NCI-H69 (cell line): ENCODE results near the gene CDH4.

Experiments
- DNase-seq: peaks from one replicate; lab custom pipeline; 2025; lab: John Stamatoyannopoulos, UW

Gene CDH4

DNA sequence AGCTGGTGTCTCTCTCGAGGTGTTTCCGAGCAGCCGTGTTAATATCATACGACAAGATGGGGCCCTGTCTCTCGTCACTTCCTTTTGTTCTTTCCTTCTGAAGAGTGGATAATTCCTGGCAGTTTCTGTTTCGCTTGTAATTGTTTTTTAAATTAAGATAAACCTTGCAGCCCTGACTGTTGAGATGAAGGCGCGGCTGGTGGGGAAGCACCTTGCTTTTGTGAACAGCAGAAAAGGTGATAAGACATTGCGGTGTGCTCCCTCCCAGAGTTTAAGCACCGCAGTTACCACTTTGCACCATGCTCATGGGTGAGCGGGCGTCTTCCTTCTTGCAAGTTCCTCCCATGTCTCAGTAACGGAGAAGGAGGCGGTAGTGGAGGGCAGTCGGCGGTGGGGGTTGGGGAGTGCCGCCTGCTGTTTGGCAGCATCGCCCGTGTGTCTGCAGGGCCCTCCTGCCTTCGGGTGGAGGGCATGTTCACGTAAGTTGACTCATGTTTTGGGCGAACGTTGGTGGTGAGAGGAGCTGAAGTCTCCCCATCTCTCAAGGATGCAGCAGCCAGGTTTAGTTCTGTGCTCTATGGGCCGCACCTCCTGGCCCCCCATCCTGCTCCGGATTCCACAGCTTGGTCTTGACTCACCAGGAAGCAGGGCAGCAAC lies 467.8 kb downstream of the CDH4 start:
- no peak for DNase-seq

- DNase-seq, result no peak
These were observed 468.3 kb downstream of the CDH4 start for GRCh38 chr20:61720348-61720696.

GRCh38 chr20:61722146-61722678 lies 470.2 kb downstream of the CDH4 start:
- no peak for DNase-seq

DNA sequence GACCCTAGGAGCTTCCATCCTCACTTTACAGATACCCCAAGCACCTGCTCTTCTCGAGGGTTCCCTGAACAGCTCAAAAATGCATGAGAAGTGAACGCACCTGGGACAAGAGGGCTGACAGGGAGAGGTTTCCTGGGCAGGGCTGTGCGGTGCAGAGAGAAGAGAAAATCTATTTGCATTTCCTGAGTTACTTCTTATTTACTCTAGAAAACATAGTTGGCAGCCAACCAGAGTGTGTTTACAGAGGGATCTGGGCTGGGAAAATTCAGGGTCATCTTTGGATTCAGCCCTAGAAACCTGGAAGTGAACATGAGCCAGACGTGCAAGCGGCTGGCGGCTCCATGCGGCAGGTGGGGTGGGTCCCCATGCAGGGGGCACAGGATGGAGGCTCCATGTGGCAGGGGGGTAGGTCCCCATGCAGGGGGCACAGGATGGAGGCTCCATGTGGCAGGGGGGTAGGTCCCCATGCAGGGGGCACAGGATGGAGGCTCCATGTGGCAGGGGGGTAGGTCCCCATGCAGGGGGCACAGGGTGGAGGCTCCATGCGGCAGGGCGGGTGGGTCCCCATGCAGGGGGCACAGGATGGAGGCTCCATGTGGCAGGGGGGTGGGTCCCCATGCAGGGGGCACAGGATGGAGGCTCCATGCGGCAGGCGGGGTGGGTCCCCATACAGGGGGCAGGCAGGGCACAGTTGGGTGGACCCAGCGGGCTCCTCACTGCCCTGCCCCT lies 471.6 kb downstream of the CDH4 start:
- no peak for DNase-seq

- DNase-seq, result no peak
These were observed 472.3 kb downstream of the CDH4 start for GRCh38 chr20:61724376-61724775.

DNA sequence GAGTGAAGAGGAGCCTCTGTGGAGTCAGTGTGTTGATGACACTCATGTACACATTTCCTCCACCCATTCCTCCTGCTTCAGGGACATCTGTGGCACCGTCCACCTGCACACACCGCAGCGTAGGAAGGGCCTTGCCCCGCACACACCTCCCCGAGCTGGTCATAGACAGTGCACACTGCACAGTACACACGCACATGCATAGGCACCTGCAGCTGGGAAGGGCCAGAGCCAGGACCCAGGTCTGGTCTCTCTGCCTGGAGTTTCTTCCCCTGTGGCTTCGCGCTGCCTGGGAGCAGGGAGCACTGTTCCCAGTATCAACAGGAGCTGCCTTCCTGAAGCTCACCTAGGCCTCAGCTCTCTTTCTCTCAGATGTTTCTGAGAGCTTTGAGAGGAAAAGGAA lies 473.1 kb downstream of the CDH4 start:
- DNase-seq, result no peak

GRCh38 chr20:61725966-61726365 lies 473.9 kb downstream of the CDH4 start:
- no peak for DNase-seq

GRCh38 chr20:61726979-61727378 lies 474.9 kb downstream of the CDH4 start:
- no peak for DNase-seq

GRCh38 chr20:61727761-61728160 lies 475.7 kb downstream of the CDH4 start:
- no peak for DNase-seq

DNA sequence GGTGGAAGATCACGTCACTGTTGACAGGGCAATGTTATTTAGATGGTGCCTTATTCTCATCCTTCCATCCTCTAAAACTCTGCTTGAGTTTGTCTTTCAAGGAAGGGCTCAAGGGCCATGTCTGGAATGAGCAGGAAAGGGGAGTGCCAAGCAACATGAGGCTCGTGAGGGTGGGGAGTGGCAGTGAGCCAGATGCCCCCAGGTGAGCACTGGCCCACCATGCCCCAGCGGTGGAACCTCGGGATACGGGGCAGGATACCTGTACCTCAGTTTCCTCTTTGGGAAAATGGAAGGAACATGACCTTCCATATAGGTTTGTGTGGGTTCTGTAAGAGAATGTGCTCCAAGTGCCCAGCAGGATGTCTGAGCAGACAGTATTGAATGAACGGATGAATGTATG lies 476.3 kb downstream of the CDH4 start:
- no peak for DNase-seq

- no peak for DNase-seq
These were observed 477.0 kb downstream of the CDH4 start for GRCh38 chr20:61728786-61729770.

DNA sequence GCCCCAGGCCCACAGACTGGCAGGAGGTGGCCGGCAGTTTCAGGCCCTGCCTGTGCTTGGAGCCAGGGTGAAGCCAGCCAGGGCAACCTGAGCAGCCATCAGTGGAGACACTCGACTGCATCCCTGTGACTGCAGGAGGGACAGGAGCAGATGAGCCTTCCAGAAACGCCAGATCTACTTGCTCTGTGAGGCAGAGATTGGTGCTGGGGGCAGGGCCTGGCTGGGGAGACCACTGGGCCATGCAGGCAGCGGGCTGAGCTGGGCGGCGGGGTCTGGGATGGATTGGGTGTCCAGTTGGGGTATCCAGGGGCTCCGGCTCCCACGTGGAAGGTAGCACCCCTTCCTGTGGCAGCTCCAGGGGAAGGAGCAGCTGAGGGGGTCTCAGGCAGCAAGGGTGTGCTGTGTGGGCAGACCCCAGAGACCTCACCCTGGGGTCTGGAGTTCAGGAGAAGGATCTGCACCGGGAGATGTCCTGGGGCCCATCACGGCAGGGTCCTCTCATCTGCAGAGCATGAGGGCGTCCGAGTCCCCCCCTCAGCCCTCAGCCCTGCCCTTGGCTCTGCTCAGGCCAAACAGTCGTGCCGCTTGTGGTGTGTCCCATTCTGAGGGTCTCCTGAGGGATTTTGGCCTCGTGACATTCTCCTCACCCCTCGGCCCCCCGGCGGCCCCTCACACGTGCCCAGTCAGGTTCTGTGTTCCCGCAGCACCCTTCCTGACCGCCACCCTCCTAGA lies 478.7 kb downstream of the CDH4 start:
- DNase-seq, result no peak

DNA sequence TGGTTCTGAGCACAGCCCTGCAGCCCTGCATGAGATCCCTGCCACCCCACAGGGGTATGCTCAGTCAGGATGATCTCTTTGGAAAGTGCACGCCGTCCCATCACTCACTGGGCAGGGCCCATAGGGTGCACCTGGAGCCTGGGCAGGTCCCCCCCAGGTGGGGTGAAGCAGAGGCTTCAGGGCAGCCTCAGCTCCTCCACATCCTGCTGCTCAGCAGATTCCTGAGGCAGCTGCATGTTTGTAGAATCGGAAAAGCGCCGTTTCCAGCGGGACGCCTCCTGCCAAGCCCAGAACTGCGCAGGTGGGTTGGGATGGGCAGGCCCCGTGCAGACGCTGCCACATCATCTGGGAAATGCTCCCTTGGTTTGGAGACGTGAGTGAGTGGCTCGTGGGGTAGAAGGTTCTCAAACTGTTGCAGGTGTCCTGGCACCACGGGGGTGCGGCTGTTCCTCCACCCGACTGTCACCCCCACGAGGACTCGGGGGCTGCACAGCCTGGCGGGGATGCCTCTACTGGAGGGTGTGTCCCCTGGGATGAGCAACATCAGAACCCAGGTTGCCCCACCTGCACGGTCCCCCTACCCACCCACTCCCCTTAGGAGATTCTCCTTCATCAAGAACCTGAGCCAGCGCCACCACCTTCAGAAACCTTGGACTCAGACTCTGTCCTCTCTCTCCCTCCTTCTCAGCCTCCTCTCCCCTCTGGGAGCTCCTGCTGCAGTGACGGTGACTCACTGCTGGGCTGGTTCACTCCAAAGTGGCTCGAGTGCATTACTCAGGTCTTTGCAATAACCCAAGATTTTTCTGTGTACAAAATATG lies 479.5 kb downstream of the CDH4 start:
- DNase-seq, result no peak

DNA sequence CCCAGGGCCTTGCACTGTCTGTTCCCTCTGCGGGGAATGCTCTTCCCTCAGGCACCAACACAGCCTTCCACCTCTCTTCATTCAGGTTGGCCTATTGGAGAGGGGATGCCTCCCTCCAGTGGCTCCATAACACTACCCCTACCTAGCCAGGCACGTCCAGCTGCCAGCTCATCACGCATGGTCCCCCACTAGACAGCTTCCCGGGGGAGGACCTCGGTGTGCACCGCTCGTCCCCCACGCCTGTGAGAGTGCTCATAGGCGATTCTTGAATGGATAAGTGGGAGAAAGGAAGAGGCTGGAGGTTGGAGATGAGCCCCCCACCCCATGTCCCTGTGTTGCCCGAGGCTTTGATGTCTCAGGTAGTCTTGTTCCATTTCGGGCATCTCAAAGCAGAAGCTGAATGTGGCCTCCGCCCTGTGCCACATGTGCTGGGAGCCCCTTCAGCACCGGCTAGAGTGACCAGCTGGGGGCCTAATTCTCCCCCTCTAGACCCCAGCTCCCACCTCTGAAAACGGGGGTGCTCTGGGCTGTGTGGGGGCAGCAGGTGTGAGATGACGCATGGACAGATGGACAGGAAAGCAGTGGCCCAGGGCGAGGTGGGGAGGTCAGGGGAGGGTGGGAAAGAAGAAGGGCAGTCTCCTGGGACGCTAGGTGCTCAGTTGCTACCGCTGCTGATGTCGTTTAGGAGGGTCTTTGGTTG lies 480.6 kb downstream of the CDH4 start:
- no peak for DNase-seq

GRCh38 chr20:61733216-61733615 lies 481.2 kb downstream of the CDH4 start:
- no peak for DNase-seq

GRCh38 chr20:61733891-61734732 lies 482.1 kb downstream of the CDH4 start:
- DNase-seq, result no peak

GRCh38 chr20:61734733-61735502 lies 482.9 kb downstream of the CDH4 start:
- DNase-seq, result no peak

DNA sequence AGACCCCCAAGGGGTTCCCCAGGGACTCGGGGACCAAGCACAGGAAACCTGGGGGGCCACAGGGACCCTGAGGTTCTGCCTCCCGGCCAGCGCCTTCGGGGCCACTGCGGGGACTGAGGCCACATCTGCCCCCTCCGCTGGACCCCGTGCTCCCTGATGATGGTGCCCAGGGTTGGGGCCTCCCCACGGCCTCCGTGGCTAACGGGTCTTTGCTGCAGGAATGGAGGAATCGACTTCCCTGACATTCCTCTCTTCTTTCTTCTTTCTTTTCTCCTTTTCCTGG lies 483.4 kb downstream of the CDH4 start:
- no peak for DNase-seq
